Endometrial microvascular endothelial cells (primary cell): ENCODE measurements around the gene LRRC32. TPM values are rescaled to one million over a fixed set of nuclear protein-coding genes. Genes with fewer than 3 reads are reported as not detected.
"Not testable (repeated sequence)": the region's sequence is repeated elsewhere in the genome, so short reads cannot be mapped to it uniquely, and the experiment has no call there.

Experiments used
- in situ Hi-C: cut with HindIII; loops from 2 replicates; pipeline ENCODE4 v1.10.0; 2017; ENCODE audit warnings: low sequenced_read_pairs, low pct_unique_long_range_greater_than_20kb; ENCODE audit errors: inconsistent ontology term
- total RNA-seq: library from RNA; depleted of rRNA; stranded (reverse); fragments of >200 nt; gene quantifications from one replicate; pipeline ENCODE4 v1.2.3, GENCODE V29; 2015; ENCODE audit errors: inconsistent ontology term

LRRC32 gene
- total RNA-seq, 1 donor from 2014 or later, result 53.6 TPM

- in situ Hi-C loops, result not testable (repeated sequence)
Observed at GRCh38 chr11:76608228-76608627, 62.3 kb downstream of the LRRC32 start.

Other genes with a start within 250 kb of the LRRC32 start
- 20.9 TPM for gene EMSY, start 225.7 kb downstream of the LRRC32 start, total RNA-seq
- 8.2 TPM for gene TSKU, start 112.6 kb upstream of the LRRC32 start, total RNA-seq
- 33.1 TPM for gene ACER3, start 190.2 kb upstream of the LRRC32 start, total RNA-seq